Measurements from ENCODE around the gene EID2B. TPM values are rescaled to one million over a fixed set of nuclear protein-coding genes. Genes with fewer than 3 reads are reported as not detected.
A peak's percentile ranks its signal among the peaks of the same experiment; 100 is the strongest.

Gene EID2B
- total and polyA plus RNA-seq, 9 of the 15 experiments (the other 6 are each of a cell fraction or from before 2014, with no cell fraction given): 2.8 to 8.8 (median 4.8) TPM

GRCh38 chr19:39506944-39507714 lies 25.5 kb downstream of the EID2B start (continued):
- TF ChIP-seq REST (IDR thresholded peaks at IDR 0.05; ENCODE audit: borderline replicate concordance) (0 out of 2 replicates have a peak, but pooled peaks have one; percentile 12), REST (CRISPR knock-in tag; IDR thresholded peaks at IDR 0.05; ENCODE audit: low read depth) (no peak), ZNF253 (CRISPR knock-in tag; conservative IDR thresholded peaks at IDR 0.05) (no peak), SETDB1 (IDR thresholded peaks at IDR 0.05; ENCODE audit: low read length) (peak; percentile 52), MAFF (IDR thresholded peaks at IDR 0.05; ENCODE audit: low read length) (no peak), ZNF766 (CRISPR knock-in tag; conservative IDR thresholded peaks at IDR 0.05) (peak; percentile 75; the same call in 1 of the 2 replicates), FOXJ3 (CRISPR knock-in tag; IDR thresholded peaks at IDR 0.05) (no peak), NFIC (IDR thresholded peaks at IDR 0.05) (peak; percentile 76), MBD2 (IDR thresholded peaks at IDR 0.05; ENCODE audit: borderline replicate concordance, low read depth) (no peak; the same call in 1 of the 2 replicates), OTX1 (CRISPR knock-in tag; IDR thresholded peaks at IDR 0.05) (no peak), EGR1 (conservative IDR thresholded peaks at IDR 0.05) (0 out of 2 replicates have a peak, but pooled peaks have one; percentile 30), FOXA3 (CRISPR knock-in tag; conservative IDR thresholded peaks at IDR 0.05 in 1 of 2, IDR thresholded peaks at IDR 0.05 in 1 of 2) (peak in 1 of 2 experiments; percentile 64; a peak in 1 of 4 replicates), ERF (CRISPR knock-in tag; IDR thresholded peaks at IDR 0.05) (no peak), DDX20 (tag; IDR thresholded peaks at IDR 0.05; ENCODE audit: low read depth) (no peak)
- TF ChIP-seq, protein P1, sequence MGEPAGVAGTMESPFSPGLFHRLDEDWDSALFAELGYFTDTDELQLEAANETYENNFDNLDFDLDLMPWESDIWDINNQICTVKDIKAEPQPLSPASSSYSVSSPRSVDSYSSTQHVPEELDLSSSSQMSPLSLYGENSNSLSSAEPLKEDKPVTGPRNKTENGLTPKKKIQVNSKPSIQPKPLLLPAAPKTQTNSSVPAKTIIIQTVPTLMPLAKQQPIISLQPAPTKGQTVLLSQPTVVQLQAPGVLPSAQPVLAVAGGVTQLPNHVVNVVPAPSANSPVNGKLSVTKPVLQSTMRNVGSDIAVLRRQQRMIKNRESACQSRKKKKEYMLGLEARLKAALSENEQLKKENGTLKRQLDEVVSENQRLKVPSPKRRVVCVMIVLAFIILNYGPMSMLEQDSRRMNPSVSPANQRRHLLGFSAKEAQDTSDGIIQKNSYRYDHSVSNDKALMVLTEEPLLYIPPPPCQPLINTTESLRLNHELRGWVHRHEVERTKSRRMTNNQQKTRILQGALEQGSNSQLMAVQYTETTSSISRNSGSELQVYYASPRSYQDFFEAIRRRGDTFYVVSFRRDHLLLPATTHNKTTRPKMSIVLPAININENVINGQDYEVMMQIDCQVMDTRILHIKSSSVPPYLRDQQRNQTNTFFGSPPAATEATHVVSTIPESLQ (CRISPR knock-in tag; IDR thresholded peaks at IDR 0.05): peak; percentile 97
- TF ChIP-seq, protein P2, sequence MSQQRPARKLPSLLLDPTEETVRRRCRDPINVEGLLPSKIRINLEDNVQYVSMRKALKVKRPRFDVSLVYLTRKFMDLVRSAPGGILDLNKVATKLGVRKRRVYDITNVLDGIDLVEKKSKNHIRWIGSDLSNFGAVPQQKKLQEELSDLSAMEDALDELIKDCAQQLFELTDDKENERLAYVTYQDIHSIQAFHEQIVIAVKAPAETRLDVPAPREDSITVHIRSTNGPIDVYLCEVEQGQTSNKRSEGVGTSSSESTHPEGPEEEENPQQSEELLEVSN (IDR thresholded peaks at IDR 0.05; ENCODE audit: borderline replicate concordance in 1 of 2, extremely low read depth in 1 of 2, insufficient read depth in 1 of 2, insufficient read length in 1 of 2, low read depth in 1 of 2, low read length in 1 of 2, poor library complexity in 1 of 2, severe bottlenecking in 1 of 2): peak; percentile 100
